HG03378 (cell line): ENCODE results near the gene LRRC27.

ENCODE experiments used
- ATAC-seq: cut with Tn5 transposase; IDR thresholded peaks from one replicate; pipeline ENCODE4 v1.9.1; 2021; ENCODE audit warnings: mild to moderate bottlenecking, moderate library complexity; ENCODE audit not compliant: unreplicated experiment

The LRRC27 gene

DNA sequence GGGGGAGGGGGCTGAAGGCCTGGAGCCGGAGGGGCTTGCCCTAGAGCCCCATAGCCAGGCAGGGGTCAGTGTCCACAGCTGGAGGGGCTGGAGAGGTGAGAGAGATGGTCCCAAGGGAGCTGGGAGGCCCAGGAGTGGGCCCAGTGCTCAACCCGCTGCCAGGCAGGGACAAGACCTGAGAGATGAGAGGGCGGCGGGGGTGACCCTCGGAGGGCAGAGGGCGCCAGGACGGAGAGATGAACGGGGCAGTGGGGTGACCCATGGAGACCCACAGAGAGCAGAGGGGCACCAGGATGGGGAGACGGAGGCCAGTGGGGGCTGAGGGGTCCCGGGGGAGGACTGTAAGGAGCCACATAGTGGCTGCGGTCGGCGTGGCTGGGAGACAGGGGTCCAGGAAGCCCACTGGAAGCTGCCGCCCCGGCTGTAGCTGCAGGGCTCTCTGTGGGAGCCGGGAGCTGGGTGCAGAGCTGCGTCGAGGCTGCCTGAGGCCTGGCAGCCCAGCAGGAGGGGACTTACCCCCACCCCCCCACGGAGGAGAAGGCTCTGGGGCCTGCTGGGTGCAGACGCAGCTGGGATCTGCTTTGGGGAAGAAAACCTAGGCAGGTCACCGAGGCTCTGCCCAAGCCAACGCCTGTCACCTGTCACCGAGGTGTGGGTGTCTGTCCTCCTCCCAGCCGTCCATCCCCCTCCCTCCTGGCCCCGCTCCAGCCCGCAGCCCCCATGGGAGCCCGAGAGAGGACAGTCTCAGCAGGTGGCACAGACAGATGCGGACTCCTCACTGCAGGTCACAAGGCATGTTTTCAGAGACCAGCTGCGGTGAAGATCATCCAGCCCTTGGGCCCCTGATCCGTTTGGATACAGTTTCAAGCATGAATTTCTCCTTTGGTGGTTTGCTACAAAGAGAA lies 90.1 kb downstream of the LRRC27 start:
- no peak for ATAC-seq

DNA sequence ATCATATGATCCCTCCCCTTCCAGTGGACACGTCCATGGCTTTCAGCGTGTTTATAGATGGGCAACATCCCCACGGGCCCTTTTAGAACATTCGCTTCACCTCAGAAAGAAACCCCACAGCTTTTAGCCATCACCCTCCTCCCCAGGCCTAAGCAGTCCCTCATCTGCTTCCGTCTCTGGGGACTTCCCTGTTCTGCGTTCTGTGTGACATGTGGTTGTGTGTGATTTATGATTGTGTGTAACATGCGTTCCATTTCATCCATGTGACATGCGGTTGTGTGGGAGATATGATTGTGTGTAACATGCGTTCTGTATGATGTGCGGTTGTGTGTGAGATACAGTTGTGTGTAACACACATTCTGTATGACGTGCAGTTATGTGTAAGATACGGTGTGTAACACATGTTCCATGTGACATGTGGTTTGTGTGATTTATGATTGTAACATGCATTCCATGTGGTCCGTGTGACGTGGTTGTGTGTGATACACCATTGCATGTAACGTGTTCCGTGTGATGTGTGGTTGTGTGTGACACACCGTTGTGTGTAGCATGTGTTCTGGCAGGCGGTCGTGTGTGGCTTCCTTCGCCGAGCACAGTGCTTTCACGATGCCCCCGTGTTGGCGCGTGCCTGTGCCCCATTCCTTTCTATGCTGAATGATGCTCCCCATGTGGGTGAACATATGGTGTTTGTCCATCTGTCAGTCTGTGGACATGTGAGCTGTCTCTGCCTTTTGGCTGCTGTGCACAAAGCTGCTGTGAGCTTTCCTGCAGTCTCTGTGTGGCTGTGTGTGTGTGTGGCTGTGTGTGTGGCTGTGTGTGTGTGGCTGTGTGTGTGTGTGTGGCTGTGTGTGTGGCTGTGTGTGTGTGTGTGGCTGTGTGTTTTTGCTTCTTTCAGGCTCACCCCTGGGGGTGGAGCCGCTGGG lies 91.2 kb downstream of the LRRC27 start:
- no peak for ATAC-seq

DNA sequence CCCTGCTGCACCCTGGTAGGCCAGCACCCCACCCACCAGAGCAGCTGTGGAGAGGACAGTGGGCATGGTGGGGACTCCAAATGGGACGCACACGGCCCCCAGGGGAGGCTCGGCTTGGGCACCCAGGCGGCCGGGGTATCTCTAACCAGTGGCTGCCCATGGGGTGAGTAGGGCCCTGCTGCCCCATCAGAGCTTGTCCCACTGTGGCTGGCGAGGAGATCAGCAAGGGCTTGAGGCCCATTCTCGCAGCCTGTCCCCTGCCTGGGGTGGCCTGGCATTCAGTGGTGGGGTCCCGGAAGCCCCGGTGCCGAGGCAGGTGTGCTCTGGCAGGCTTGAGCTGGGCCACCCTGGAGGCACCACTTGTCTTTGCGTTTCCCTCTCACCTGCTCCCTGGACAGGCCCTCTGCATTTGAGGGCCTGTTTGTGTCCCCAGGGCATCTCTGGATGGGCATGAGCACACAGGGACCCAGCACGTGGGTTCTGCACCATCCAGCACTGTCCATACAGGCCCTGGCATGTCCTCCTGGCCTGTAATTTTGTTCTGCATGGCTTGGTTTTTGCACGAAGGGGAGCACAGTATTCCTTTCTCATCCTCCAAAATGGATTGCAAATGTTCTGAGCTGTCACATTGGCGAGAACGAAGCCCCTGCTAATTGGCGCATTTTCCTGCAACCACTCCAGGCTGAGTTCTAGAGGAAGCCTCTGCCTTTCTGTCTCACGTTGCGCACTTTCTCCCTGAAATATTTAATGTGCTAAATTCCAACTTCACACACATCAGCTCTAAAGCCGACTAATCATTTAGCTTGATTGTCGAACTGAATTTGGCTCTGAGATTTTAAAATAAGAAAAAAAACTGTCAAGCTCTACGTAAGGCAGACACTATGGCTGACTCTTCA lies 92.2 kb downstream of the LRRC27 start:
- no peak for ATAC-seq

DNA sequence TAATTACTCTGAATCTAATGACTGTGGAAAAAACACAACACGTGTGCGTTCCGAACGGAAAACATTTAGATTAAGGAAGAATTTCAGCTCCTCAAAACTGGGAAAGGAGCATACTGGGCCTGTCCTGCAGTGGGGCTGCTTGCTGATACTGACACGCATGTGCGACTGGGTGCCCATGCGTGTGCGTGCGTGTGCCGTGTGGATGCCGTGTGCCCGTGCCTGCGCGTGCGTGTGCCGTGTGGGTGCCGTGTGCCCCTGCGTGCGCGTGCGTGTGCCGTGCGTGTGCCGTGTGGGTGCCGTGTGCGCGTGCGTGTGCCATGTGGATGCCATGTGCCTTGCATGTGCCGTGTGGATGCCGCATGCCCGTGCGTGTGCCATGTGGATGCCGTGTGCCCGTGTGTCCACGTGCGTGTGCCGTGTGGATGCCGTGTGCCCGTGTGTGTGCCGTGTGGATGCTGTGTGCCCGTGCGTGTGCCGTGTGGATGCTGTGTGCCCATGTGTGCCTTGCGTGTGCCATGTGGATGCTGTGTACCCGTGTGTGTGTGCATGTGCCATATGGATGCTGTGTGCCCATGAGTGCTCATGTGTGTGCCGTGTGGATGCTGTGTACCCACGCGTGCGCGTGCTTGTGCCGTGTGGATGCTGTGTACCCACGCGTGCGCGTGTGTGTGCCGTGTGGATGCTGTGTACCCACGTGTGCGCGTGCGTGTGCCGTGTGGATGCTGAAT lies 93.2 kb downstream of the LRRC27 start:
- no peak for ATAC-seq

DNA sequence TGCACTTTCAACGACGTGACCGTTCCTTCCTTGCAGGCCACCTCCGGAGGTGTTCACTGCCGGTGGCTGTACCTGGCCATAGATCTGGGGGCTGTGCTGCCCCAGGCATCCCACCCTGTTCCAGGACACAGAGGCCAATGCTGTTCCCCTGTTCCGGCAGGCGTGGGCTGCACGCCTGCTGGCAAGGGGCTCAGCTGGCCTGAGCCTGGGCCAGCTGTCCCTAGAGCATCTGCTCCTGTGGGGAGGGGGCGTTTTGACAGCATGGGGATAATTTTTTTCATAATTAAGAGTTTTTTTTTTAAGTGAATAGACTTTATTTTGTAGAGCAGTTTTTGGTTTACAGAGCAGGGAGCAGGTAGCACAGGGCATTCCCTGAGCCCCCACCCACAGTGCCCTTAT lies 93.8 kb downstream of the LRRC27 start:
- ATAC-seq = no peak

DNA sequence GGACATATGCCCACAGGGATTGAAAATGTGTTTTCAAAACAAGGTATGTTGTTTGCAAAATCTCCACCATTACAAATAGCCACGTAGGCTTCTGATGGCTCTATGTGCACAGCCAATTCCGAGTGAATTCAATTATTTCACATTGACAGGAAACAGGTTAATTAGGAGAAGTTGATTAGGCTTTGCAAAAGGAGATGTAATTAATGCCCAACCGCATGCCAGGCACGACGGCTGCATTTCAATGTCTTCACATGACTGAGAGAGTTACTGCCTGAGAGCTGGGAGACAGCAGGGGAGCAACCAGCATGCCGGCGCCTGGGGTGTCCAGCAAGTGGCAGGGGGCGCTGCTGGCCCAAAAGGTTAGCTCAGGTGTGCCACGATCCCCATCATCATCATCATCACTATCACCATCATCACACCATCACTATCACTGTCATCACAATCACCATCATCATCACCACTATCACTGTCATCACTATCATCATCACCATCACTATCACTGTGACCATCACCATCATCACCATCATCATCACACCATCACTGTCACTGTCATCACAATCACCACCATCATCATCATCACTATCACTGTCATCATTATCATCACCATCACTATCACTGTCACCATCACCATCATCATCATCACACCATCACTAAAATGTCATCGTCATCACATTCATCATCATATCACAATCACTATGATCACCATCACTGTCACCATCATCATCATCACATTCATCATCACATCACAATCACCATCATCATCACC lies 95.2 kb downstream of the LRRC27 start:
- no peak for ATAC-seq

DNA sequence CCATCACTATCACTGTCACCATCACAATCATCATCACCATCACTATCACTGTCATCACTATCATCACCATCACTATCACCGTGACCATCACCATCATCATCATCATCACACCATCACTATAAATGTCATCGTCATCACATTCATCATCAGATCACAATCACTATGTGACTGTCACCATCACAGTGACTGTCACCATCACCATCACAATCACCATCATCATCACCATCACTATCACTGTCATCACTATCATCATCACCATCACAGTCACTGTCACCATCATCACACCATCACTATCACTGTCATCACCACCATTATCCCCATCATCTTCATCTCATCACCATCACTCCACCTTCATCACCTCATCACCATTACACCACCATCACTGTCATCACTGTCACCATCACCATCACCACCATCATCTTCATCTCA lies 96.0 kb downstream of the LRRC27 start:
- ATAC-seq = no peak

DNA sequence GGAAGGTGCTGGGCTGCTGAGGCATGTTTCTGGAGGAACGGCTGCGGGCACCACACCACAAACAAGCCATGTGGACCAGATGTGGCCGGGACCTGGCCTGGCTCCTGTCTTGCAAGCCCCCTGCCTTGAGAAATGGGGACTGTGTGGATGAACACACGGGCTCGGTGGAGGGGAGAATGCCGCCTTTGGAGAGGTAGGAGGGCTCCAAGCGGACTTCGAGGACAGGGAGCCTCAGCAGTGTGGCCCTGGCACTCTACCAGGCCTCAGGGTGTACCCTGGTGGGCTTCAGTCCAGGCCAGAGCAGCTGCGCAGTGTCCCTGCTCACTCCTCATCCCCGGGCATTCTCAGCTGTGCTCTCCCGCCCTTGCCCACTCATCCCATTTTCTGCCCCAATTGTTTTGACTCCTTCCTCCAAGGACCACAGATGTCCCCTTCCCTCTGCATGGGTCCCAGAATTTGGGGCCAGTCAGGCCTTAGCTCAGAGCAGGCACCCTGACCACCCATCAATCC lies 96.5 kb downstream of the LRRC27 start:
- no peak for ATAC-seq
